ENCODE data around the gene GLMP. TPM values are rescaled to one million over a fixed set of nuclear protein-coding genes. Genes with fewer than 3 reads are reported as not detected.

Gene GLMP
- total RNA-seq, 3 donors from 2014 or later (not counting 1 experiment from before 2014, with no cell fraction given): 22.9 to 29.1 (median 26.8) TPM

DNA sequence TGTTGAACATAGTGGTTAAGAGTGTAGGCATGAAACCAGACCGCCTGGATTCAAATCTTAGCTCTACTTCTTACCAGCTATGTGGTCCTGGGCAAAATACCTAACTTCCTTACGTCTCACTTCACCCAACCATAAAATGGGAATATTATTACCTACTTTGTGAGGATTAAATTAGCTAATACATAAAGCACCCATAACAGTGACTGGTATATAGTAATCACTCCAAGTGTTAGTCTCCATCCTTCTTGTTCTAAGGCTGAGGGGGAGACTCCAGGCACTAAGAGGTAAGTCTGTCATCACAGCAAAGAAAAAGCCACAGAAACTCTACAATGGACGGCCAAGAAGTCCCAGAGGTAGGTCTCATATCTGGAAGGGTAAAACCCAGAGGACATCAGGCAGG is 15.6 kb downstream of the GLMP start:
- H3K4me1 Mint-ChIP-seq: peaks cover 43 to 45% of the 10 kb centered on the region in 2 donors
- intact Hi-C loops (cut with micrococcal nuclease): loop anchor here (5.0 kb wide), 1 partner anchor 447 kb away; the partner anchor contains the start of genes ISG20L2 and METTL25B
- peaks cover 17% of the 10 kb centered on the region for H3K36me3 Mint-ChIP-seq
- TF ChIP-seq, protein P1, sequence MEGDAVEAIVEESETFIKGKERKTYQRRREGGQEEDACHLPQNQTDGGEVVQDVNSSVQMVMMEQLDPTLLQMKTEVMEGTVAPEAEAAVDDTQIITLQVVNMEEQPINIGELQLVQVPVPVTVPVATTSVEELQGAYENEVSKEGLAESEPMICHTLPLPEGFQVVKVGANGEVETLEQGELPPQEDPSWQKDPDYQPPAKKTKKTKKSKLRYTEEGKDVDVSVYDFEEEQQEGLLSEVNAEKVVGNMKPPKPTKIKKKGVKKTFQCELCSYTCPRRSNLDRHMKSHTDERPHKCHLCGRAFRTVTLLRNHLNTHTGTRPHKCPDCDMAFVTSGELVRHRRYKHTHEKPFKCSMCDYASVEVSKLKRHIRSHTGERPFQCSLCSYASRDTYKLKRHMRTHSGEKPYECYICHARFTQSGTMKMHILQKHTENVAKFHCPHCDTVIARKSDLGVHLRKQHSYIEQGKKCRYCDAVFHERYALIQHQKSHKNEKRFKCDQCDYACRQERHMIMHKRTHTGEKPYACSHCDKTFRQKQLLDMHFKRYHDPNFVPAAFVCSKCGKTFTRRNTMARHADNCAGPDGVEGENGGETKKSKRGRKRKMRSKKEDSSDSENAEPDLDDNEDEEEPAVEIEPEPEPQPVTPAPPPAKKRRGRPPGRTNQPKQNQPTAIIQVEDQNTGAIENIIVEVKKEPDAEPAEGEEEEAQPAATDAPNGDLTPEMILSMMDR (IDR thresholded peaks at IDR 0.05): no peak
- peak overlapping the region; percentile 52 for H3K4me3 Mint-ChIP-seq
- Histone ChIP-seq H3K4me3 (ENCODE audit: low read length) (no peak overlapping the region), H3K4me1 (ENCODE audit: control insufficient read depth, insufficient read depth, low read length) (peaks cover 25% of the 10 kb centered on the region), H3K27ac (ENCODE audit: low read length) (no peak overlapping the region), H3K36me3 (ENCODE audit: control insufficient read depth, insufficient read depth, low read length) (peaks cover 31% of the 10 kb centered on the region), H3K9me3 (ENCODE audit: control insufficient read depth, insufficient read depth, low read length) (no peaks in the 10 kb centered on the region), H3K27me3 (ENCODE audit: control insufficient read depth, insufficient read depth, low read length) (no peaks in the 10 kb centered on the region)
- ATAC-seq (no peak), DNase-seq (no peak)
- no peak overlapping the region for H3K27ac Mint-ChIP-seq
- H3K27me3 Mint-ChIP-seq (ENCODE audit: low read depth in 2 of 2): no peaks in the 10 kb centered on the region
- no peaks in the 10 kb centered on the region for H3K9me3 Mint-ChIP-seq
- WGBS (ENCODE audit: insufficient coverage): 69% methylated on average over 1 of the region's 3 CpGs

DNA sequence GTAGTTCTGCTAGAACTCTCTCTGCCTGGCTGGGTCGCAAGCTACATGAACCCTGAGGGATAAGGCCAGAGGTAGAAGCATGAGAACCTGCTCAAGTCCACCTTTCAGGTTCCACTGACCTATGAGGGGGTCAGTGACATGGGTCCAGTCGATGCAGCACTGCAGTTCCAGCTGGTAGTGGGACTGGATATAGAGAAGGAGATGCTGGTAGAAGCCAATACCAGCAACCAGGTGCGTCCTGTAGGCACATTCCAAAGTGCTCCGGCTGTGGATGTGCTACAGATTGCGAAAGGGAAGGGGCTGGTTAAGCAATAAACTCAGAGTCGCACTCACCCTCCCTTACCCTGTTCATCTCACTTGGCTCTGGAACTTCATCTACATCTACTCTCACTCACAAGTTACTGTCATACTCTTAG is 18.5 kb downstream of the GLMP start:
- peaks cover 9% of the 10 kb centered on the region for H3K4me1 ChIP-seq (ENCODE audit: control insufficient read depth, insufficient read depth, low read length)
- Mint-ChIP-seq H3K4me3 (no peak overlapping the region), H3K27ac (no peak overlapping the region), H3K4me1 (peaks cover 17 to 25% of the 10 kb centered on the region in 2 donors), H3K9me3 (no peaks in the 10 kb centered on the region), H3K36me3 (peaks cover 20% of the 10 kb centered on the region), H3K27me3 (ENCODE audit: low read depth in 2 of 2) (no peaks in the 10 kb centered on the region)
- intact Hi-C loops (cut with micrococcal nuclease): no loop called here
- DNase-seq: no peak
- H3K36me3 ChIP-seq (ENCODE audit: control insufficient read depth, insufficient read depth, low read length): peaks cover 58% of the 10 kb centered on the region
- no peaks in the 10 kb centered on the region for H3K9me3 ChIP-seq (ENCODE audit: control insufficient read depth, insufficient read depth, low read length)
- TF ChIP-seq, protein P1 (IDR thresholded peaks at IDR 0.05): no peak
- 95% methylated on average over 6 of the region's 6 CpGs for WGBS (ENCODE audit: insufficient coverage)
- no peaks in the 10 kb centered on the region for H3K27me3 ChIP-seq (ENCODE audit: control insufficient read depth, insufficient read depth, low read length)
- H3K4me3 ChIP-seq (ENCODE audit: low read length): no peak overlapping the region
- ATAC-seq: no peak
- no peak overlapping the region for H3K27ac ChIP-seq (ENCODE audit: low read length)

DNA sequence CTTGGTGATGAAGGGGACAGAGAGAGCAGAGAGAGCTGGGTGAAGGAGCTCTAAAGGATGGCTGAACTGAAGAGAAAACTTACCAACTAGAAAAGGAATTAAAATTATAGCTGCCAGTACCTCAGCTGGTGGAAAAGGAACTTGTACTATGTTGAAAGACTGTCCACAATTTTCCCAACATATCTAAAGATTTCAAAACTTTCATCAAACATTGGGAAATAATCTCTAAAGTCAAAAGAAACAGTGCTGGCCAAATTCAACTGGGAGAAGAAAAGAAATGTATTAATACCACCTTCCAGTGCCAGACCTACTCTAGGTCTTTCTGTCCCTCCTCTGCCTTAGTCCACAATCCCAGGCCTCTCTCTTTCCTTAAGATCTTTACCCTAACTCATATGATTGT is 18.9 kb downstream of the GLMP start:
- no peaks in the 10 kb centered on the region for H3K27me3 Mint-ChIP-seq (ENCODE audit: low read depth in 2 of 2)
- TF ChIP-seq, protein P1 (IDR thresholded peaks at IDR 0.05): no peak
- Histone ChIP-seq H3K27ac (ENCODE audit: low read length) (no peak overlapping the region), H3K9me3 (ENCODE audit: control insufficient read depth, insufficient read depth, low read length) (no peaks in the 10 kb centered on the region), H3K27me3 (ENCODE audit: control insufficient read depth, insufficient read depth, low read length) (no peaks in the 10 kb centered on the region), H3K36me3 (ENCODE audit: control insufficient read depth, insufficient read depth, low read length) (peaks cover 62% of the 10 kb centered on the region), H3K4me3 (ENCODE audit: low read length) (no peak overlapping the region), H3K4me1 (ENCODE audit: control insufficient read depth, insufficient read depth, low read length) (peaks cover 5% of the 10 kb centered on the region)
- ATAC-seq (no peak), DNase-seq (no peak)
- intact Hi-C loops (cut with micrococcal nuclease): no loop called here
- no peak overlapping the region for H3K4me3 Mint-ChIP-seq
- H3K9me3 Mint-ChIP-seq: no peaks in the 10 kb centered on the region
- no peak overlapping the region for H3K27ac Mint-ChIP-seq
- peaks cover 20% of the 10 kb centered on the region for H3K36me3 Mint-ChIP-seq
- peaks cover 13 to 20% of the 10 kb centered on the region in 2 donors for H3K4me1 Mint-ChIP-seq

DNA sequence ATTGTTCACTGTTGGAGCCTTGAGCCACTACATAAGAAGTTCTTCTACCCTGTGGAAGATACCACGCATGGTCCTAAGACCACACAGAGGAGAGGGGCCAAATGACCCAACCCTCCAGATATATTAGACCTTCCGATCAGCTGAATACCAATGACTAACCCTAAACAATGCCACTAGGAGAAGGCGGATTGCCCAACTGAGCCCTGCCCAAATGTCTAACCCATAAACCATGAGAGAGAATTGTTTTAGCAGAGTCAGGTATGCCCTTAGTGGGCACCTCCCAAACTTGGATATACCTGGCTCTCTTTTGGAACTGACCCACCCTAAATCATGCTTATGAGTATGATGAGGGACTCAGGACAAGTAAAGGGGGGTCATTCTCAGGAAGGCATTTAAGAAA is 25.2 kb downstream of the GLMP start:
- H3K9me3 ChIP-seq (ENCODE audit: control insufficient read depth, insufficient read depth, low read length): no peaks in the 10 kb centered on the region
- H3K4me1 Mint-ChIP-seq: peaks cover 0 to 4% of the 10 kb centered on the region in 2 donors
- peaks cover 85% of the 10 kb centered on the region for H3K36me3 ChIP-seq (ENCODE audit: control insufficient read depth, insufficient read depth, low read length)
- H3K36me3 Mint-ChIP-seq: peaks cover 22% of the 10 kb centered on the region
- intact Hi-C loops (cut with micrococcal nuclease): no loop called here
- no peaks in the 10 kb centered on the region for H3K4me1 ChIP-seq (ENCODE audit: control insufficient read depth, insufficient read depth, low read length)
- H3K9me3 Mint-ChIP-seq: no peaks in the 10 kb centered on the region
- WGBS (ENCODE audit: insufficient coverage): 100% methylated on average over 3 of the region's 3 CpGs
- no peak overlapping the region for H3K4me3 Mint-ChIP-seq
- H3K27me3 ChIP-seq (ENCODE audit: control insufficient read depth, insufficient read depth, low read length): no peaks in the 10 kb centered on the region
- no peak overlapping the region for H3K27ac ChIP-seq (ENCODE audit: low read length)
- H3K27me3 Mint-ChIP-seq (ENCODE audit: low read depth in 2 of 2): no peaks in the 10 kb centered on the region
- TF ChIP-seq, protein P1 (IDR thresholded peaks at IDR 0.05): no peak
- no peak overlapping the region for H3K4me3 ChIP-seq (ENCODE audit: low read length)
- DNase-seq: no peak
- ATAC-seq: no peak
- H3K27ac Mint-ChIP-seq: no peak overlapping the region
